ENCODE results near the gene DECR2.
"Not testable (repeated sequence)": the region's sequence is repeated elsewhere in the genome, so short reads cannot be mapped to it uniquely, and the experiment has no call there.

The DECR2 gene

GRCh38 chr16:401468-402348, at the start of gene DECR2:
Gene DECR2, plus strand, starts transcription at chr16:401885. Its CDS starts 79 bp downstream, at chr16:401964.
- H3K36me3 Mint-ChIP-seq, result no peaks in the 10 kb centered on the region

GRCh38 chr16:352547-353403, 48.9 kb upstream of the DECR2 start, which contains the start of gene AXIN1:
Gene AXIN1, minus strand, starts transcription at chr16:352723. Its CDS starts 5,698 bp downstream, at chr16:347025.
- H3K4me3 Mint-ChIP-seq, result peak within 1 kb of the TSS; percentile 91
- no peaks in the 10 kb centered on the region for H3K27me3 Mint-ChIP-seq
- H3K27ac Mint-ChIP-seq, result peak within 1 kb of the TSS; percentile 94
- H3K36me3 Mint-ChIP-seq, result peaks cover 4% of the 10 kb centered on the region
- no peaks in the 10 kb centered on the region for H3K9me3 Mint-ChIP-seq
- H3K4me1 Mint-ChIP-seq, result peaks cover 49% of the 10 kb centered on the region

More at GRCh38 chr16:401468-402348, at the start of gene DECR2:
- Mint-ChIP-seq H3K4me1 (peaks cover 15% of the 10 kb centered on the region), H3K4me3 (peak within 1 kb of the TSS; percentile 86), H3K27ac (peak within 1 kb of the TSS; percentile 84), H3K9me3 (no peaks in the 10 kb centered on the region), H3K27me3 (no peaks in the 10 kb centered on the region)

- Mint-ChIP-seq H3K4me3 (peak overlapping the region; percentile 53), H3K9me3 (no peaks in the 10 kb centered on the region), H3K4me1 (peaks cover 40% of the 10 kb centered on the region), H3K36me3 (peaks cover 4% of the 10 kb centered on the region), H3K27ac (peak overlapping the region; percentile 57), H3K27me3 (no peaks in the 10 kb centered on the region)
These were observed 48.0 kb upstream of the DECR2 start for GRCh38 chr16:353404-354290.

- H3K9me3 Mint-ChIP-seq, result no peaks in the 10 kb centered on the region
- H3K27ac Mint-ChIP-seq, result peak overlapping the region; percentile 57
- peaks cover 4% of the 10 kb centered on the region for H3K36me3 Mint-ChIP-seq
- H3K4me1 Mint-ChIP-seq, result peaks cover 36% of the 10 kb centered on the region
- peak overlapping the region; percentile 53 for H3K4me3 Mint-ChIP-seq
- no peaks in the 10 kb centered on the region for H3K27me3 Mint-ChIP-seq
These were observed 47.3 kb upstream of the DECR2 start for GRCh38 chr16:354291-354881.

GRCh38 chr16:354971-355461, 46.7 kb upstream of the DECR2 start:
- Mint-ChIP-seq H3K36me3 (peaks cover 4% of the 10 kb centered on the region), H3K4me1 (peaks cover 30% of the 10 kb centered on the region), H3K4me3 (peak overlapping the region; percentile 68), H3K27ac (peak overlapping the region; percentile 69), H3K27me3 (no peaks in the 10 kb centered on the region), H3K9me3 (no peaks in the 10 kb centered on the region)

GRCh38 chr16:356741-357140, 44.9 kb upstream of the DECR2 start:
- Mint-ChIP-seq H3K36me3 (no peaks in the 10 kb centered on the region), H3K27me3 (no peaks in the 10 kb centered on the region), H3K27ac (no peak overlapping the region), H3K4me1 (peaks cover 22% of the 10 kb centered on the region), H3K4me3 (no peak overlapping the region), H3K9me3 (no peaks in the 10 kb centered on the region)

GRCh38 chr16:359067-359763, 42.5 kb upstream of the DECR2 start:
- Mint-ChIP-seq H3K9me3 (no peaks in the 10 kb centered on the region), H3K27ac (no peak overlapping the region), H3K4me3 (no peak overlapping the region), H3K27me3 (no peaks in the 10 kb centered on the region), H3K36me3 (no peaks in the 10 kb centered on the region), H3K4me1 (peaks cover 23% of the 10 kb centered on the region)

GRCh38 chr16:359871-360697, 41.6 kb upstream of the DECR2 start:
- Mint-ChIP-seq H3K27me3 (no peaks in the 10 kb centered on the region), H3K36me3 (no peaks in the 10 kb centered on the region), H3K27ac (no peak overlapping the region), H3K9me3 (no peaks in the 10 kb centered on the region), H3K4me3 (no peak overlapping the region), H3K4me1 (peaks cover 15% of the 10 kb centered on the region)

- Mint-ChIP-seq H3K36me3 (no peaks in the 10 kb centered on the region), H3K4me1 (peaks cover 9% of the 10 kb centered on the region), H3K27me3 (no peaks in the 10 kb centered on the region), H3K27ac (no peak overlapping the region), H3K9me3 (no peaks in the 10 kb centered on the region), H3K4me3 (no peak overlapping the region)
These were observed 40.9 kb upstream of the DECR2 start for GRCh38 chr16:360698-361336.

- no peak overlapping the region for H3K27ac Mint-ChIP-seq
- peaks cover 7% of the 10 kb centered on the region for H3K4me1 Mint-ChIP-seq
- no peak overlapping the region for H3K4me3 Mint-ChIP-seq
- no peaks in the 10 kb centered on the region for H3K27me3 Mint-ChIP-seq
- H3K9me3 Mint-ChIP-seq, result no peaks in the 10 kb centered on the region
- H3K36me3 Mint-ChIP-seq, result no peaks in the 10 kb centered on the region
These were observed 40.3 kb upstream of the DECR2 start for GRCh38 chr16:361341-361871.

- Mint-ChIP-seq H3K27me3 (no peaks in the 10 kb centered on the region), H3K27ac (peak overlapping the region; percentile 17), H3K9me3 (no peaks in the 10 kb centered on the region), H3K4me3 (peak overlapping the region; percentile 51), H3K36me3 (no peaks in the 10 kb centered on the region), H3K4me1 (peaks cover 5% of the 10 kb centered on the region)
These were observed 39.6 kb upstream of the DECR2 start for GRCh38 chr16:361872-362701.

- not testable (repeated sequence) for H3K36me3 Mint-ChIP-seq, H3K9me3 Mint-ChIP-seq, H3K27ac Mint-ChIP-seq, H3K27me3 Mint-ChIP-seq, H3K4me1 Mint-ChIP-seq, H3K4me3 Mint-ChIP-seq
These were observed 39.0 kb upstream of the DECR2 start for GRCh38 chr16:362702-362999.

Measured in activated naive CD4-positive, alpha-beta T cell treated with anti-CD3 and anti-CD28 coated beads, Interleukin-2, amount 50 U/mL, for 24 hours (primary cell).